ENCODE results near the gene SLC1A1.

- no peak for TF ChIP-seq CTCF (IDR thresholded peaks at IDR 0.05; ENCODE audit: low read depth, low read length, missing input control)
- no peak for TF ChIP-seq ATF3 (IDR thresholded peaks at IDR 0.05)
- TF ChIP-seq FOXA1 (IDR thresholded peaks at IDR 0.05), result no peak
- no peak for TF ChIP-seq RAD21 (IDR thresholded peaks at IDR 0.05)
- no peak for TF ChIP-seq TAF1 (conservative IDR thresholded peaks at IDR 0.05)
- no peak for TF ChIP-seq REST (IDR thresholded peaks at IDR 0.05)
- no peak for TF ChIP-seq SP1 (IDR thresholded peaks at IDR 0.05)
- TF ChIP-seq EGR1 (IDR thresholded peaks at IDR 0.05; ENCODE audit: low read depth in 2 of 2), result no peak
Measured at GRCh38 chr9:4461437-4461836, 28.8 kb upstream of the SLC1A1 start.
